Renal pelvis (tissue), 12 donors: ENCODE results near the gene GBP5. TPM values are rescaled to one million over a fixed set of nuclear protein-coding genes. Genes with fewer than 3 reads are reported as not detected.
"Not testable (repeated sequence)": the region's sequence is repeated elsewhere in the genome, so short reads cannot be mapped to it uniquely, and the experiment has no call there.

Experiments
- DNase-seq: peaks from one replicate; pipeline ENCODE4 v3.0.0-alpha.2; 2013
- long read RNA-seq, 16 experiments: transcript quantifications; one replicate each; lab custom pipeline, GENCODE V29; 2026
- polyA plus RNA-seq, 3 donors: library from polyadenylated mRNA; unstranded; fragments of 120-200 nt; gene quantifications; one replicate each; pipeline ENCODE4 v1.2.1, GENCODE V29; 2013; ENCODE audit not compliant: insufficient read length in 3 of 3

Gene GBP5, protein sequence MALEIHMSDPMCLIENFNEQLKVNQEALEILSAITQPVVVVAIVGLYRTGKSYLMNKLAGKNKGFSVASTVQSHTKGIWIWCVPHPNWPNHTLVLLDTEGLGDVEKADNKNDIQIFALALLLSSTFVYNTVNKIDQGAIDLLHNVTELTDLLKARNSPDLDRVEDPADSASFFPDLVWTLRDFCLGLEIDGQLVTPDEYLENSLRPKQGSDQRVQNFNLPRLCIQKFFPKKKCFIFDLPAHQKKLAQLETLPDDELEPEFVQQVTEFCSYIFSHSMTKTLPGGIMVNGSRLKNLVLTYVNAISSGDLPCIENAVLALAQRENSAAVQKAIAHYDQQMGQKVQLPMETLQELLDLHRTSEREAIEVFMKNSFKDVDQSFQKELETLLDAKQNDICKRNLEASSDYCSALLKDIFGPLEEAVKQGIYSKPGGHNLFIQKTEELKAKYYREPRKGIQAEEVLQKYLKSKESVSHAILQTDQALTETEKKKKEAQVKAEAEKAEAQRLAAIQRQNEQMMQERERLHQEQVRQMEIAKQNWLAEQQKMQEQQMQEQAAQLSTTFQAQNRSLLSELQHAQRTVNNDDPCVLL
- under 1 TPM; 0.27 to 0.52 (median 0.31) TPM for polyA plus RNA-seq
- long read RNA-seq, donor 1: 0 reads
- long read RNA-seq, donor 2: 0 reads
- long read RNA-seq, donor 3: 0 reads
- long read RNA-seq, donor 4: 0 reads
- long read RNA-seq, donor 5: 0 reads
- long read RNA-seq, donor 6: 0 reads
- long read RNA-seq, donor 7: 0 reads
- long read RNA-seq, donor 8: 0 reads
- long read RNA-seq, donor 9: 0 reads
- long read RNA-seq, donor 10: 0 reads
- long read RNA-seq, donor 11: 0 reads
- long read RNA-seq, donor 12: 0 reads
- long read RNA-seq, donor 13: 0 reads
- long read RNA-seq, donor 14: 0 reads
- long read RNA-seq, donor 15: 0 reads
- long read RNA-seq, donor 16: 0 reads

DNA sequence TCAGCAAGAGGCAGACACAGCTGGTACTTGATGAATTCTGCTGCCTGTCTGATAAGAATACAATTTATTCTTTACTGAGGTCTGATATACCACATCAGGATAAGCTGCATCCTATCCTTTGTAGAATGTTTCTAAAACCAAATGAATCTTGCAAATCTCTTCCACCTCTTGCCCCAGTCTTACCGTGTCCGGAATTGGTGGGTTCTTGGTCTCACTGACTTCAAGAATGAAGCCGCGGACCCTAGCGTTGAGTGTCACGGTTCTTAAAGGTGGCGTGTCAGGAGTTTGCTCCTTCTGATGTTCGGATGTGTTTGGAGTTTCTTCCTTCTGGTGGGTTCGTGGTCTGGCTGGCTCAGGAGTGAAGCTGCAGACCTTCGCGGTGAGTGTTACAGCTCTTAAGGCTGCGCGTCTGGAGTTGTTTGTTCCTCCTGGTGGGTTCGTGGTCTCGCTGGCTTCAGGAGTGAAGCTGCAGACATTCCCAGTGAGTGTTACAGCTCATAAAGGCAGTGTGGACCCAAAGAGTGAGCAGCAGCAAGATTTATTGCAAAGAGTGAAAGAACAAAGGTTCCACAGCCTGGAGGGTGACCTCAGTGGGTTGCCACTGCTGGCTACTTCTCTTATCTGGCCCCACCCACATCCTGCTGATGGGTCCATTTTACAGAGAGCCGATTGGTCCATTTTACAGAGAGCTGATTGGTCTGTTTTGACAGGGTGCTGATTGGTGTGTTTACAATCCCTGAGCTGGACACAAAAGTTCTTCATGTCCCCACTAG is at the start of gene GBP5:
GBP5 (minus strand) TSS at position 592 of the 773 bp plus-strand sequence. CDS start 3,305 bp downstream, outside the sequence.
- not testable (repeated sequence) for DNase-seq

DNA sequence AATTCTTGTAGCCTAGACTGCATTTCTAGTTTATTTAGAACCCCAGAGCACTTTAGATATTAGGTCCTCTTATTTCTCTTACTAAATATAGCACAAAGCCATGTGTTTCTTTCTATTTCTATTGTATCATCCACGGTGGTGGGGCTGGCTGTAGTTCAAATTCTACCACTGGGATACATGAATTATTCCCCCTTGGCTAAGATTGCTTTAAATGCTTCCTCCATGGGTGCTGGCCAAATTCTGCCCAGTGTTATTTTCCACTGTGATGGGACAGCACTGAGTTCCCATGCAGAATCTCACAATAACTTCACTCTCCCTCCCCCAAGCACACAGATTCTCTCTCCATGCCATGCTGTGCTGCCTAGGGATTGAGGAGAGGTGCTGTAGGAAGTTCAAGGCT is 49.7 kb upstream of the GBP5 start:
- DNase-seq: no peak

DNA sequence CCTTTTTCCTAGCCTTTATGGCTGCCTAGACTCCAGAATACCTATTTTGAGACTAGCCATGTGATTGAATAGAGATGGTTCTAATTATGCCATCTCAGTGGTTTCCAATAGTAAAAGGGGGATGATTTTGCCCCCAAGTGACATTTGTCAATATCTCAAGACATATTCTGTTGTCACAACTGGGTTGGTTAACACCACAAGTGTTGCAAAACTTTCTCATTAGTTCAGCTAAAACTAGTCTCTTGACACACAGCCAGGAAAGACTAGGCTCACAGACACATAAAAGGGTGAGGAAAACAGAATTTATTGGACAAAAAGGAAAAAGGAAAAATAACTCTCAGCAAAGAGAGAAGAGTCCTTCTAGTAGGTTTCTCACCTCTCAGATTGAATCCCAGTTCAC is 39.9 kb upstream of the GBP5 start:
- no peak for DNase-seq

DNA sequence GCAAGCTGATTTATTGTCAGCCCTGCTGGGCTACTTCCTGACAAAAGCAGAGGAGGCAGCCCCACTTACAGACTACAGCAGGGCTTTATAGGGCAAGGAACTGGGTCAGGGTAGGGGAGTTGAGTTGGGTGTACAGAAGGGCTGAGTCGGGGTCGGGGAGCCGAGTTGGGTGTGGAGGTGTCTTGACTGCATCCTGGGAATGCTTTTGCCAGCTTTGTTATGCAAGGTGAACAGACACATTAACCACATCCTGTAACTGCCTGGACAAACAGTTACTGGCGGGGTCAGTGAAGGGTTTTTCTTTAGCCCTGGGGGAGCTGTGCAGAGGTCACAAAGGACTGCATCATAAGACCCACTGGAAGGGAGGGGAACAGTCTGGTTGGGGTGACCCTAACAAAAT is 39.1 kb upstream of the GBP5 start:
- DNase-seq: no peak

DNA sequence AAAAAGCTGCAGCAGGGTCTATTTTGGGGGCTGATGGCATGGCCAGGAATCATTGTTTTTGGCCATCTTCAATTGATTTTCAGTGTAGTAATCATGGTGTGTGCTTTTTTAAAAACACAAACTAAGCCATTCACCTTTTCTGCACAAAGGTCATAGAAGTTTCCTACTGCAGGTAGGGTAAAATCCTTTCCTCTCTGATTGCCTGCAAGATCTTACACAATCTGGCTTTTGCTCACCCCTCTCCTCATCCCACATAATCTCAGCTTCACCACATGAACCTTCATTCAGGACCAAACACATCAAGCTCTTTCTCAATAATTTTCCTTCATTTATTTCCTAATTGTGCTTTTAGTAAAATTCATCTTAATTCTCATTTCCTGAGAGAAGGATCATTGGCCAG is 38.3 kb upstream of the GBP5 start:
- no peak for DNase-seq

DNA sequence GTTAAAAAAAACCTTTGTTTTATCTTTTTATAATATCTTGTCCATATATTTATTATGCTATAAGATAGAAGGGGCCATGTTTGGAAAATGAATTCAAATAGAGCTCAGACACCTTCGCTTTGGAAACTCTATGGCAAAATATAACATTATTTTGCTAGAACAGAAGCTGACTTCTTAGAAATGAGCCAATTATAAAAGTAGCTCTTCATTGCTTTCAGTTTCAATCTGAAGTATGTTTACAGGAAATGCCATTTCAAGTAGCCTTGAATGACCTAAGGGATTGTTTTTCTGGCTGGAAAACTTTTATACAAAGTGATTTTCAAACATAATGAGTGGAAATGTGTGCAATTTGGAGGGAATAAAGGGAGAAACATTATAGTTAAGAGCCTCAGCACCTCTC is 37.8 kb upstream of the GBP5 start:
- DNase-seq: no peak

DNA sequence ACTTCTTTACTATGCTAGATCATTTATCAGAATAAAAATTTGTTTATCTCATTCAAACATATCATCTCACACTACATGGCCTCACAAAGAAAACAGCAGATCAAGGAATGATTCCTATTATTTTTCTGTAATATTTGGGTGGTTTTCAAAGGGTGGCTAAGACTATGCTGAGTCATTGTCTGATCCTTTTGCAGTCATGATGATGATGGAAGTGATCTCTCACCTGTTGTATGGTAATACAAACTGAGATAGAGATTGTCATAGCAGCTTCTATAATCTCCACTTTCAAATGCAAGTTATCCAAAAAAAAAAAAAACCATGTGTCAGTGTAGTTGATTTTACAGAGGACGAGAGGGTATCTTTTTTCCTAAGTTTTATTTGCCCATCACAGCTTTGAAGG is 37.2 kb upstream of the GBP5 start:
- no peak for DNase-seq

DNA sequence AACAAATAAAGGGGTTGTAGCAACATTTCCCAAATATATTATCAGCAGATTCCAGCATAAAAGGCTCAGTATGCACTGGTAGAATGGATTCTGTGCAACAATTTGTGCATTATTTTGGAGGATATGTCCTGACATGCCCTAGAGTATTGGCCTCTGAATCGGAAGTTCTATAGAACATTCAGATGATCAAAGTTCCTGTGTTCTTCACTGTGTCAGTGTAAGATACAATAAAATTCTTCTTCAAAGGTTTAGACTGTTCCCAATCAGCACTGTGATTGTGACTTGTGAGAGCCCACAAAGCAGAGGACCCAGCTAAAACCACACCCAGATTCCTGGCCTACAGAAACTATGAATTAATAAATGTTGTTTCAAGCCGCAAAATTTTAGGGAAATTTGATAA is 33.6 kb upstream of the GBP5 start:
- DNase-seq: no peak

DNA sequence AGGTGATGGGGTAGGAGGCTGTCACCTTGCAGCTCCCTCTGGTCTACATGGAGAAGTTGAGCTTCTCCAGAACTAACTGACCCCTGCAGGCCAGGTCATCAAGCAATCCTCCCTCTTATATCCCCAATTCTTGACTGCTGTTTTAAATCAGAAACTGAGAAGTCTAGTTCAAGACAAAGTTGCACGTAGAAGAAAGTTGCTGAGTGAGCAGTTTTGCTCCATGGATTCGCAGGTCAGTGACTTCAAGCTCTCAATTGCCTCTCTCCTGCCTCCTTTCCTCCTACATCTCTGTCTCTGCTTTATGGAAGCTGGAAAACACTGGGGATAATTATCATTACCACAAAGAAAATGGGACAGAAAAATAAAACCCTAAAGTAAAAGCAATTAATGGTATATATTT is 32.8 kb upstream of the GBP5 start:
- no peak for DNase-seq

DNA sequence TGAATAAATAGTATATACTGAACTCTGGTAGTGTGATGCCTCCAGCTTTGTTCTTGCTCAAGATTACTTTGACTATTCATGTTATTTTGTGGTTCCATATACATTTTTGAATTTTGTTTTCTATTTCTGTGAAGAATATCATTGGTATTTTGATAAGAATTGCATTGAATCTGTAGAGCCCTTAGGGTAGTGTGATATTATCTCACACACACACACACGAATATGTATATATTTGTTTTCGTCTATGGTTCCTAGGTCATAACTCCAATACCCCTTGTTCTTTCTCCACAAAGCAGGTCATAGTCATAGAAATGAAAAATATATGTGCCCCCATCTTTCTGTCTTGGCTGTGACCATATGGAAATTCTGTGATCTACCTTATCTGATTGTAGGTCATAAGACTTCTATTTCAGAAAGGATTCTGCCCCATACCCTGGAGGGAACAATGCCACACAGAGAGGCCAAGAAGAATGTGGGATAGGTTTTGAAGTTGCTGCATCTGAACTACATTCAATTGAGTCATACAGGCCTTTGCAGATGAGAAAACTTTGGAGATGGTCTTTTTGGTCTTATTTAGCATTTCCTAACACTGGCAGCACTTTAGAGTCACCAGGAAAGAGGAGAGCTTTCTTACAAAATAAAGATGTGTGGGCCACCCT is 32.0 kb upstream of the GBP5 start:
- DNase-seq: no peak

DNA sequence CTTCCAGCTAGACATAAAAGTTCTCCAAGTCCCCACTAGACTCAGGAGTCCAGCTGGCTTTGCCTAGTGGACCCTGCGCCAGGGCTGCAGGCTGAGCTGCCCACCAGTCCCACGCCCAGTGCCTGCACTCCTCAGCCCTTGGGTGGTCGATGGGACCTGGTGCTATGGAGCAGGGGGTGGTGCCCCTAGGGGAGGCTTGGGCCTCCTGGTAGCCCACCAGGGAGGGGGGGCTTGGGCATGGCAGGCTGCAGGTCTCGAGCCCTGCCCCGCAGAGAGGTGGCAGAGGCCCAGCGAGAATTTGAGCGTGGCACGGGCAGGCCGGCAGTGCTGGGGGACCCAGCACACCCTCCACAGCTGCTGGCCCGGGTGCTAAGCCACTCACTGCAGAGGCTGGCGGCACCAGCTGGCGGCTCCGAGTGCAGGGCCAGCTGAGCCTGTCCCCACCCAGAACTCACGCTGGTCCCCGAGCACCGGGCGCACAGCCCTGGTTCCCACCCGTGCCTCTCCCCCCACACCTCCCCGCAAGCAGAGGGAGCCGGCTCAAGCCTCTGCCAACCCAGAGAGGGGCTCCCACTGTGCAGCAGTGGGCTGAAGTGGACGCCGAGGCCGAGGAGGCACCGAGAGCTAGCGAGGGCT is 30.2 kb upstream of the GBP5 start:
- no peak for DNase-seq

DNA sequence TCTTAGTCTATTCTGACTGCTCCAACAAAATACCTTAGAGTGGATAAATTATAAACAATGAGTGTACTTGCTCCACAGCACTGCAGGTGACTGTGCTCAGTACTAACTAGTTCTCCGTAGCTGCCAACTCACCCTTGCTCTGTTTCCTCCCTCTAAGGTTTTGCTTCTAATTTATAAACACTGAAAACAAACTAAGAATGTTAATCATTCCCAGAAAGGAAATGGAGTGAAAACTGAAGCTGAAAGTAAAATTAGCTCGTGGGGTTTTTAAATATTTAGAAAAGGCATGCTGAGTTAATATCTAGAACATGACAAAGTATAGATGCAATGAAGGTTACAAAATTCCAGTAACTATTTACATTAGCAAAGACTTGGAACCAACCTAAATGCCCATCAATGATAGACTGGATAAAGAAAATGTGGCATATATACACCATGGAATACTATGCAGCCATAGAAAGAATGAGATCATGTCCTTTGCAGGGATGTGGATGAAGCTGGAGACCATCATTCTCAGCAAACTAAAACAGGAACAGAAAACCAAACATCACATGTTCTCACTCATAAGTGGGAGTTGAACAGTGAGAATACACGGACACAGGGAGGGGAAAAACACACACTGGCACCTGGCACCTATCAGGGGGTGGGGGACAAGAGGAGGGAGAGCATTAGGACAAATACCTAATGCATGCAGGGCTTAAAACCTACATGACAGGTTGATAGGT is 27.2 kb upstream of the GBP5 start:
- not testable (repeated sequence) for DNase-seq

DNA sequence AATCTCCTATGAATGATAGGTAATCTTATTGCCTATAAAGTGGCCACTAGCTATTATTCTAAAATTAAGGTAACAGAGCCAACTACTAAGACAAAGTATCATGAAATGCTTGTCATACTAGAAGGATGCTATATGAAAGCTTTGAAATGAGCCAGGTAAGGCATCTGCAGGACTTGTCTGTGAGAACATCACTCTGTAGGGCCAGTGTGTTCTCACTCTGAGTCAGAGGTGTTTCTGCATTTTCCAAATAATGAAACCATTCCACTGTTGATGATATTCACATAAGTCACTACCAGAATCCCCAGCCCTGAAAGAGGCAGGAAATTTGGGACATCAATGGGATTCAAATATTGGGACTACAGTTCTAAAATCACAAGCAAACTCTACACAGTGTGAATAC is 25.8 kb upstream of the GBP5 start:
- DNase-seq: no peak

DNA sequence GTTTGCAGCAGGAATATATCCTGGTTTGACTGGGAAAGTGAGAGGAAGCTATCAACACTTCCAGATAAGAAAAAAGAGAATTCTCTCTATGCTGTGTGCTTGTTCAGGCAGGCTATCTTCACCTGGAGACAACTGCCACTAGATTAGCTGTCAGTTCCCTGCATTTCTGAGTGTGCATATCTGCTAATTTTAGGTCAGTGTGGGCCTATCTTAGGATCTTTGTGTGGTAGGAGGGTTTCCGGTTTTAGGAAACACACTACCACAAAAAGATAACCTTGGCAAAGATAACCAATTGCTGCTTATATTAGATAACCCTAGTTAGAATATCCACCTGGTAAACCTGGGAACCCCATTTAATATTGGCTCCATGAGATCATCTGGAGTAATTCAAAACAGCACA is 22.5 kb upstream of the GBP5 start:
- DNase-seq: no peak

DNA sequence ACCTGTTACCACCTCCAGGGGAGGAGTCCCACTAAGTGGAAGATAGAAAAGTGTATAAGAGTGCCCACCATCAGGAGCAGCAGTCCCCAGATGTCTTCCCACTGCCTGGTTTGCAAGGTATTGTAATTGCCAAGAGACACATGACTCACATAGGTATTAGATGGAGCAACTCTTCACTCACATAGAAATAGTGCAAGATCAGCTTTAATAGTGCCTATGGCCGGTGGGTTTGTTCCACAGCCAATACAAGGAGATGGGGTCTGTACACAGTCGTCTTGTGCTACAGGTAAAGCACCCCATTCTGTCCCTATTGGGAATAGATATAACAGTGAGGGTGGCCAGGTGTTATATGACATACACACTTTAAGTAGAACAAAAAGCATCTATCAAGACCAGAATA is 18.6 kb upstream of the GBP5 start:
- no peak for DNase-seq

DNA sequence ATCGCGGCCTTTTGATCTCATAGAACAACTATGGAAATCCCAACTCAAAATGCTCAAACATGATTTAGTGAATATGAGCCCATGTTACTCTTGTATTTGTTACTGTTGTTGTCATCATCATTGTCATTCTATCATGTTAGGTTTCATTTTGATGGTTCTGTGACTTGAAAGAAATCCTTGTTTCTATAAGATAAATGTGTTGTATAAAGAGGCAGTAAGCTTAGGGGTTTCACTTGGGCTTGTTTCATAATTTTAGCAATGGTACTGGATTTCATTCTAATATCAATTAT is 15.3 kb upstream of the GBP5 start:
- DNase-seq: no peak

DNA sequence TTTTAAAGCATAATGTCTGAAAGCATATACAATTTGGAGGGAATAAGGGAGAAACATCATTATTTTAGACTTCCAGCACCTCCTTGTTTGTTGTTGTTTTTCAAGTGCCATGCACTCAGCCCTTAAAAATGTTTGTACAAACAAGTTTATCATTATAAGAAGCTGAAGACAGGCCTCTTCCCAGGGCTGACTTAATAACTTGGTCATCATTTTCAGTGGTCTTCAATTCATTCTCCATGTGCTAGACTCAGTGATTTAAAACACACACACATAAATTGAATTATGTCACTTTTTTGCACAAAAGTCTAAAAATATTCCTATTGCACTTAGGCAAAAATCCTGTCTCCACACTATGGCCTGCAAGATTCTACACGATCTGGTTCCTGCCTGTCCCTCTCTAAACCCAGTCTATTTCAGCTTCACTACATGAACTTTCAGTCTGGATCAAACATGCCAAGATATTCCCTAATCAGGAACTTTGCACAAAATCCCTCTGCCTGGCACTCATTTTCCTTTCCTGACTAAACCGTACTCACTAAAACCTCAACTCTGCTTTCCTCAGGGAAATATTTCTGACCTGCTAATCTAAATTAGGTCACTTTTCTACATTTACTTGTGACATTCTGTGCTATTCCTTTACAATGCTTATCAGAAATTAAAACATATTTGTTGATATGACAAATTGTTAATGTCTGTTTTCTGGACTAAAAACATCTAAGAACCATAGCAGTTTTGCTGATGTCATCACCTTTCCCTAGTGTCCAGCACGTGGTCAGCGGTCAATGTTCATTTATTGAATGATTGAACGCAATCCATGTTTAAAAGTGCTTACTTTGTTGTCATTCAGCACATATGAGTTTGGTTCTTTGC is 14.8 kb upstream of the GBP5 start:
- DNase-seq: no peak

DNA sequence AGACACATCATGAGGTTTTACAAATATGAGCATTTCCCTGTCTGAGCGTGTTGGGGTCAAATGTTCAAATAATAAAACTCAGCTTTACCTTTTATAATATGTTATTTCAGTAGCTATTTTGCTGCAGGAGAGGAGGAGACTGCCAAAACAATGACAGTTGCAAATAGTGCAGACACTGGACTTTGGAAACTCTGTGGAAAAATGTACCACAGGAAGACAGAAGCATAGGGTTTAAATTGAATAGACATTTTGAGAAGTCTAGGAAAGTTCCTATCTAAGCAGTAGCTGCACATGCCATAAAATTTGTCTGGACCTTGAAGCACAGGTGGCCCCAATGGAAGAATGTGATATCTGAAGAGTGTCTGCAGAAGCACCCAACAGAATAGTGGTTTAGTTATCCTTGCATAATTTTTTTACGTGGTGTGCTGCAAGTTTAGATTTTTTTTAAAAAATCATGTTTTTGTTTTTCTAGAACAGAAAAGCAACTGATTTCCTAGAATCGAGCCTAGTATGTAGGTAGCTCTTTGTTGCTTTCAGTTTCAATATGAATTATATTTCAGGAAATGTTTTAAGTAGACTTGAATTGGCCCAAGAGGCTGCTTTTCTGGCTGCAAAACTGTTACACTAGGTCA is 14.0 kb upstream of the GBP5 start:
- DNase-seq: no peak

DNA sequence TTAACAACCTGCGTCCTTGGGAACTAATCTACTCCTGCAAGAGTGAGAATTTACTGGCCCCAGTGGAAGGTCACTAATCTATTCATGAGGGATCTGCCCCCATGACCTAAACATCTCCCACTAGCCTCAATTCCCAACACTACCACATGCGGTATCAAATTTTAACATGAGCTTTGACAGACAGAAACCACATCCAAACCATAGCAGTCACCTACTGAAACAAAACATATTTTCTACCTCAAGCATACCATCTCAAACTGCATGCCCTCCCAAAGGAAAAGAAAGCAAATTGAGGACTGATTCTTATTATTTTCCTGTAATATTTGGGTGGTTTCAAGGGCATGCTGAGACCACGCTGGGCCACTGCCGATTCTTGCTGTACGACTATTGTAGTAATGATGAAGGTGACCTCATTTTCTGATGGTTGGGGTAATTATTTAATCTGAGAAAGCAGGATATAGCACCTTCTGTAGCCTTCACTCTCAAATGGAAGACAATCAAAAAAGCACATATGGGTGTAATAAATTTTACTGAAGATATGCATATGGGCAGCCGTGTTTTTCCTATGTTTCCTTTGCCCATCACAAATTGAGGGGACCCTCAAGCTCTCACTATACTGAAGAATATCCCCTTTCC is 13.2 kb upstream of the GBP5 start:
- no peak for DNase-seq
